ENCODE measurements around the gene PLPPR1.

DNA sequence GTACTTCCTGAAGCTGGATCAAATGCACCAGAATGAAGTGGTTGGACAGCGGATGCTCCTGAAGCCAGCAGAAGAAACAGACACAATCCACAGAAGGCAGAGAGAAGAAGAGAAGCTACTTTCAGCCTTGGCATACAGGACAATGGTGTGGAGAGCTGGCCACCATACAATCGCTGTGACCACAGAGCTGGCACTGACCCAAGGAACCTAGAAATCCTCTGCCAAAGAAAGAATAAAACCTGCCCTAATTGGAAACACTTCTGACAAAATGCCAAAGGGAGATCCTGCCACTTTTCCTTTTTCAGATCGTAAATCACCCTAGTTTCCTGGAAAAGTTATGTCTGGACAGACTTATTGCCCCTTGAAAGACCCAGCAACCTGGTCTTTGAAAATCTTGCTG lies 278.5 kb downstream of the PLPPR1 start:
- TF ChIP-seq CTCF (IDR thresholded peaks at IDR 0.05) (no peak), POLR2A (IDR thresholded peaks at IDR 0.05) (no peak), POLR2AphosphoS5 (IDR thresholded peaks at IDR 0.05) (no peak)

Measured in transverse colon (tissue), 4 donors.